HL-60 (cell line): ENCODE results near the gene CD99.
"Not testable (repeated sequence)": the region's sequence is repeated elsewhere in the genome, so short reads cannot be mapped to it uniquely, and the experiment has no call there.

Experiments
- DNase-seq, 2 experiments: peaks; one replicate each; pipeline ENCODE4 v3.0.0-alpha.2; 2010 to 2020; ENCODE audit warnings: low read depth in 1 of 2, low spot score in 1 of 2
- H3K27ac ChIP-seq: fragments of 250-450 bp; sonication (Bioruptor Pico); replicated peaks from 2 replicates; pipeline ENCODE4 v1.5.1; 2020; ENCODE audit warnings: mild to moderate bottlenecking, moderate library complexity
- H3K27me3 ChIP-seq: fragments of 250-450 bp; sonication (Bioruptor Pico); 2 replicates; pipeline ENCODE4 v1.5.1; 2021; ENCODE audit warnings: mild to moderate bottlenecking, moderate library complexity; ENCODE audit not compliant: insufficient read depth, poor library complexity, severe bottlenecking
- H3K4me3 ChIP-seq: replicated peaks from 2 replicates; pipeline ENCODE4 v1.5.1; 2011; ENCODE audit warnings: mild to moderate bottlenecking, control low read depth, low read length; ENCODE audit not compliant: insufficient read depth
- CTCF ChIP-seq: IDR thresholded peaks from one replicate; pipeline ENCODE4 v1.5.1; 2011; ENCODE audit warnings: low read length, control low read depth, inconsistent platforms; ENCODE audit not compliant: insufficient read depth
- GABPA ChIP-seq: IDR thresholded peaks from 2 replicates; pipeline ENCODE4 v1.6.1; 2012; ENCODE audit warnings: low read depth
- POLR2AphosphoS5 ChIP-seq: IDR thresholded peaks from 2 replicates; pipeline ENCODE4 v1.6.1; 2012; ENCODE audit warnings: low read depth
- REST ChIP-seq: IDR thresholded peaks from 2 replicates; pipeline ENCODE4 v1.6.1; 2012; ENCODE audit warnings: low read depth; ENCODE audit not compliant: insufficient replicate concordance
- SPI1 ChIP-seq: IDR thresholded peaks from 2 replicates; pipeline ENCODE4 v1.6.1; 2012; ENCODE audit warnings: low read depth, mild to moderate bottlenecking, borderline replicate concordance

CD99 gene

DNA sequence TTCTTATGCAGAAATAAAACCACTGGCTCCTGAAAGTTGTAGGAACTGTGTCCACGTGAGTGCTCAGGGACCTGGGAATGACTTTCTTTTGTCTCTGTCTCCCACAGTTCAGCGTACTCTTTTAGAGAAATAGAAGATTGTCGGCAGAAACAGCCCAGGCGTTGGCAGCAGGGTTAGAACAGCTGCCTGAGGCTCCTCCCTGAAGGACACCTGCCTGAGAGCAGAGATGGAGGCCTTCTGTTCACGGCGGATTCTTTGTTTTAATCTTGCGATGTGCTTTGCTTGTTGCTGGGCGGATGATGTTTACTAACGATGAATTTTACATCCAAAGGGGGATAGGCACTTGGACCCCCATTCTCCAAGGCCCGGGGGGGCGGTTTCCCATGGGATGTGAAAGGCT, 49.6 kb downstream of the CD99 start:
- TF ChIP-seq SPI1 (no peak), POLR2AphosphoS5 (no peak), CTCF (no peak), REST (no peak), GABPA (no peak)
- H3K27ac ChIP-seq, result no peak overlapping the region
- DNase-seq, result no peak
- H3K27me3 ChIP-seq, result no peaks in the 10 kb centered on the region
- H3K4me3 ChIP-seq, result no peak overlapping the region

DNA sequence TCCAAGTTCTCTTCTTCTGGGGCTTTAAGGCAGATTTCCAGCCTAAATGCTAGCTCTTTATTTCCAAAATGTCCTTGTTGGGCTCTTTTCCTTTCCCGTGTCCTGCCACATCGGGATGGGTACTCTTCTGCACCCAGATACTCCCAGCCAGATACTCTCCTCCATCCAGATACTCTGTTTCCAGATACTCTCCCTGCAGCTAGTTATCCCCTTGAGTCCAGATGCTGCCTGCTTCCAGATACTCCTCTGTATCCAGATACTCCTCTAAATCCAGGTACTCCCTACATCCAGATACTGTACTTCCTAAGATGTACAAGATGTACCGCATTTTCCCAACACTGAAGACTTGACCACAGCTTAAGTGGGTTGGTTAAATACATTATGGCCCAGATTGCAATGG, 50.3 kb downstream of the CD99 start:
- Histone ChIP-seq H3K4me3 (no peak overlapping the region), H3K27ac (no peak overlapping the region), H3K27me3 (no peaks in the 10 kb centered on the region)
- DNase-seq, result no peak
- TF ChIP-seq SPI1, result no peak
- TF ChIP-seq POLR2AphosphoS5, result no peak
- no peak for TF ChIP-seq GABPA
- TF ChIP-seq REST, result no peak
- no peak for TF ChIP-seq CTCF

DNA sequence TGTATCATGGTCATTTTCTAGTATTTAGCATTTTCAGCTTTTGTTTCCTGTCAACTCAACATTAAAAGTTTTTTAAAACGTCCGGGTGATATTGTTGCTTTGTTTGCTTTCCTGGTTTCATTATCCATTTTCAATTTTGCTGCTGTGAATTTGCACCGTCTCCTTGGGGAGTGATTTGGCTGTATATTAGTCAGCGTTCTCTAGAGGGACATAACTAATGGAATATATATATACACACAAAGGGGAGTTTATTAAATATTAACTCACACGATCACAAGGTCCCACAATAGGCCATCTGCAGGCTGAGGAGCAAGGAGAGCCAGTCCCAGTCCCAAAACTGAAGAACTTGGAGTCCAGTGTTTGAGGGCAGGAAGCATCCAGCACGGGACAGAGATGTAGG, 55.2 kb downstream of the CD99 start:
- not testable (repeated sequence) for H3K27me3 ChIP-seq, H3K27ac ChIP-seq, DNase-seq, H3K4me3 ChIP-seq

GRCh38 chrX:2748171-2748814, 57.2 kb downstream of the CD99 start:
- H3K27me3 ChIP-seq, result no peaks in the 10 kb centered on the region
- H3K4me3 ChIP-seq, result no peak overlapping the region
- no peak overlapping the region for H3K27ac ChIP-seq
- TF ChIP-seq GABPA, result no peak
- no peak for TF ChIP-seq REST
- no peak for TF ChIP-seq POLR2AphosphoS5
- TF ChIP-seq SPI1, result no peak
- TF ChIP-seq CTCF, result no peak
- no peak for DNase-seq
